ENCODE data around the gene RAB9B.
"Not testable (repeated sequence)": the region's sequence is repeated elsewhere in the genome, so short reads cannot be mapped to it uniquely, and the experiment has no call there.

DNA sequence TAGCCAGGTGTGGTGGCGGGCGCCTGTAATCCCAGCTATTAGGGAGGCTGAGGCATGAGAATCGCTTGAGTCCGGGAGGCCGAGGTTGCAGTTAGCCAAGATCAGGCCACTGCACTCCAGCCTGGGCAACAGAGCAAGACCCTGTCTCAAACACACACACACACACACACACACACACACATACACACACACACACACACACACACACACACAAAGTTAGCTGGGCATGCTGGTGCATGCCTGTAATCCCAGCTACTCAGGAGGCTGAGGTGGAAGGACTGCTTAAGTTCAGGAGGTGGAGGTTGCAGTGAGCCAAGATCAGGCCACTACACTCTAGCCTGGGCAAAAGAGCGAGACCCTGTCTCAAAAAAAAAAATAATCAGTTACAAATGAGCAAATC lies 11.3 kb downstream of the RAB9B start:
- TF ChIP-seq, protein P1, sequence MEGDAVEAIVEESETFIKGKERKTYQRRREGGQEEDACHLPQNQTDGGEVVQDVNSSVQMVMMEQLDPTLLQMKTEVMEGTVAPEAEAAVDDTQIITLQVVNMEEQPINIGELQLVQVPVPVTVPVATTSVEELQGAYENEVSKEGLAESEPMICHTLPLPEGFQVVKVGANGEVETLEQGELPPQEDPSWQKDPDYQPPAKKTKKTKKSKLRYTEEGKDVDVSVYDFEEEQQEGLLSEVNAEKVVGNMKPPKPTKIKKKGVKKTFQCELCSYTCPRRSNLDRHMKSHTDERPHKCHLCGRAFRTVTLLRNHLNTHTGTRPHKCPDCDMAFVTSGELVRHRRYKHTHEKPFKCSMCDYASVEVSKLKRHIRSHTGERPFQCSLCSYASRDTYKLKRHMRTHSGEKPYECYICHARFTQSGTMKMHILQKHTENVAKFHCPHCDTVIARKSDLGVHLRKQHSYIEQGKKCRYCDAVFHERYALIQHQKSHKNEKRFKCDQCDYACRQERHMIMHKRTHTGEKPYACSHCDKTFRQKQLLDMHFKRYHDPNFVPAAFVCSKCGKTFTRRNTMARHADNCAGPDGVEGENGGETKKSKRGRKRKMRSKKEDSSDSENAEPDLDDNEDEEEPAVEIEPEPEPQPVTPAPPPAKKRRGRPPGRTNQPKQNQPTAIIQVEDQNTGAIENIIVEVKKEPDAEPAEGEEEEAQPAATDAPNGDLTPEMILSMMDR (optimal IDR thresholded peaks at IDR 0.05 in 1 of 3, IDR thresholded peaks at IDR 0.05 in 1 of 3, conservative IDR thresholded peaks at IDR 0.05 in 1 of 3; ENCODE audit: extremely low read depth in 1 of 3, insufficient read depth in 2 of 3, low read length in 3 of 3) = not testable (repeated sequence)
- TF ChIP-seq EZH2 (IDR thresholded peaks at IDR 0.05; ENCODE audit: low read length) = not testable (repeated sequence)
